Measurements from ENCODE around the gene VPS4B.

The VPS4B gene

GRCh38 chr18:63382843-63383242 is 39.4 kb downstream of the VPS4B start:
- TF ChIP-seq CTCF (IDR thresholded peaks at IDR 0.05) = no peak

GRCh38 chr18:63379639-63379962 is 42.7 kb downstream of the VPS4B start:
- TF ChIP-seq CTCF (IDR thresholded peaks at IDR 0.05) = no peak

GRCh38 chr18:63378919-63379638 is 43.2 kb downstream of the VPS4B start:
- TF ChIP-seq CTCF (IDR thresholded peaks at IDR 0.05) = no peak

- no peak for TF ChIP-seq CTCF (IDR thresholded peaks at IDR 0.05)
Observed at GRCh38 chr18:63377275-63377980, 44.8 kb downstream of the VPS4B start.

GRCh38 chr18:63376538-63376937 is 45.7 kb downstream of the VPS4B start:
- no peak for TF ChIP-seq CTCF (IDR thresholded peaks at IDR 0.05)

GRCh38 chr18:63374540-63374939 is 47.7 kb downstream of the VPS4B start:
- no peak for TF ChIP-seq CTCF (IDR thresholded peaks at IDR 0.05)

GRCh38 chr18:63373161-63373560 is 49.1 kb downstream of the VPS4B start:
- TF ChIP-seq CTCF (IDR thresholded peaks at IDR 0.05) = no peak
